ENCODE results near the gene PTCHD4.
A peak's percentile ranks its signal among the peaks of the same experiment; 100 is the strongest.

PTCHD4 gene

DNA sequence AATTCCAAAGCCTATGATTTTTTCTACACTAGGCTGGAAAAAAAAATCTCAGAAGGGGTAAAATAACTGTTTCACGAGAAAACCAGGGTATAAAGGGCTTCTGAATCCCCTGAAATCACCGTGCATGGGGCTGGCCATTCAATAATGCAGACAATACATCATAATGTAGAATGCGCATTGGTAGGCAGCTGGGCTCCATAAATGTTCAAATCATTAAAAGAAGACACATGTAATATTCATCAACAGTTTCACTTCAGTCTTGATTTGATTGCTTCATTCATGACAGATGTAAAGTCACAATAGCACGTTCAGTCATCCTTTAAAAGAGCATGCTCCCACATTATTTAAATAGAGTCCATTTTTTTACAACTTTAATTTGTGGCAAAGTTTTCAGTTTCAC lies 20.5 kb downstream of the PTCHD4 start:
- TF ChIP-seq, protein P1, sequence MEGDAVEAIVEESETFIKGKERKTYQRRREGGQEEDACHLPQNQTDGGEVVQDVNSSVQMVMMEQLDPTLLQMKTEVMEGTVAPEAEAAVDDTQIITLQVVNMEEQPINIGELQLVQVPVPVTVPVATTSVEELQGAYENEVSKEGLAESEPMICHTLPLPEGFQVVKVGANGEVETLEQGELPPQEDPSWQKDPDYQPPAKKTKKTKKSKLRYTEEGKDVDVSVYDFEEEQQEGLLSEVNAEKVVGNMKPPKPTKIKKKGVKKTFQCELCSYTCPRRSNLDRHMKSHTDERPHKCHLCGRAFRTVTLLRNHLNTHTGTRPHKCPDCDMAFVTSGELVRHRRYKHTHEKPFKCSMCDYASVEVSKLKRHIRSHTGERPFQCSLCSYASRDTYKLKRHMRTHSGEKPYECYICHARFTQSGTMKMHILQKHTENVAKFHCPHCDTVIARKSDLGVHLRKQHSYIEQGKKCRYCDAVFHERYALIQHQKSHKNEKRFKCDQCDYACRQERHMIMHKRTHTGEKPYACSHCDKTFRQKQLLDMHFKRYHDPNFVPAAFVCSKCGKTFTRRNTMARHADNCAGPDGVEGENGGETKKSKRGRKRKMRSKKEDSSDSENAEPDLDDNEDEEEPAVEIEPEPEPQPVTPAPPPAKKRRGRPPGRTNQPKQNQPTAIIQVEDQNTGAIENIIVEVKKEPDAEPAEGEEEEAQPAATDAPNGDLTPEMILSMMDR (IDR thresholded peaks at IDR 0.05; ENCODE audit: low read depth, low read length) = no peak
- no peak for DNase-seq

DNA sequence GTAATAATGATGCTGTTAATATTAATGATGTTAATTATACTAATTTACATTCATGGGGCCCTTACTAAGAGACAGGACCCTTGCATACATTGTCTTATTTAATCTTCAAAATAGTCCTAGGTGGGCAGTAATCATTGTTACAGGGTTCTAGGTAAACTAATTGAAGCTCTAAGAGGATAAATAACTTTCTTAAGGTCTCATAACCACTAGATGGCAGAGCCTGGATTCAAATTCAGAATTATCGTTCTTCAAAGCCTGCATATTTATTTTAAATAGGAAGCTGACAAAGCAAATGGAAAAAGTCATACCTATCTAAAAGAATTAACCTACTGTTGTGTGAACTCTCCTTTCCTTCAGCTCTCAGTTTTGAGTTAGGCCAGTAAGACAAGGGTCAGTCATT lies 23.5 kb downstream of the PTCHD4 start:
- H3K27ac ChIP-seq = no peak overlapping the region
- TF ChIP-seq, protein P1 (IDR thresholded peaks at IDR 0.05; ENCODE audit: low read depth, low read length) = 0 out of 2 replicates have a peak, but pooled peaks have one; percentile 19
- no peak overlapping the region for H3K4me3 ChIP-seq (ENCODE audit: low read depth, low read length)
- no peak for DNase-seq
- no peaks in the 10 kb centered on the region for H3K27me3 ChIP-seq (ENCODE audit: insufficient read depth, low read depth, severe bottlenecking)
- H3K36me3 ChIP-seq = peaks cover 12% of the 10 kb centered on the region; the same call in 1 of the 2 replicates
- no peaks in the 10 kb centered on the region for H3K9me3 ChIP-seq (ENCODE audit: severe bottlenecking)

More for the DNA sequence above, 20.5 kb downstream of the PTCHD4 start:
- Histone ChIP-seq H3K4me3 (ENCODE audit: low read depth, low read length) (no peak overlapping the region), H3K9me3 (ENCODE audit: severe bottlenecking) (no peaks in the 10 kb centered on the region), H3K27ac (no peak overlapping the region), H3K36me3 (peaks cover 23% of the 10 kb centered on the region), H3K27me3 (ENCODE audit: insufficient read depth, low read depth, severe bottlenecking) (no peaks in the 10 kb centered on the region)

DNA sequence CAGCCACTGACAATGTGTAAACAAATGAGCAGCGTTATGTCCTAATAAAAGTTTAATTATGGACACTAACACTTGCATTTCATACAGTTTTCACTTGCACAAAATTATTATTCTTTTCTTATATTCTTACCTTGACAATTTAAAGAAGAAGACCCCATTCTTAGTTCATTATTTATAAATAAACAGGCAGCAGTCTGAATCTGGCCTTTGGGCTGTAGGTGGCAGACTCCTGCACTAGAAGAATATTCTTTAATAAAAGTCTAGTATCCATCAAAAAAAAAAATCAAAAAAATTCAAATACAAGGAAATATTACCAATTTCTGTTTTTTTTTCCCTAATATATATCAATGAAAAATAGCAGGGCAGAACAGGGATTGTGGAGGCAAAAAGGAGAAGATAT lies 24.8 kb downstream of the PTCHD4 start:
- TF ChIP-seq, protein P1 (IDR thresholded peaks at IDR 0.05; ENCODE audit: low read depth, low read length) = no peak
- Histone ChIP-seq H3K4me3 (ENCODE audit: low read depth, low read length) (no peak overlapping the region), H3K27ac (no peak overlapping the region), H3K27me3 (ENCODE audit: insufficient read depth, low read depth, severe bottlenecking) (no peaks in the 10 kb centered on the region), H3K36me3 (peaks cover 12% of the 10 kb centered on the region; the same call in 1 of the 2 replicates), H3K9me3 (ENCODE audit: severe bottlenecking) (no peaks in the 10 kb centered on the region)
- no peak for DNase-seq

DNA sequence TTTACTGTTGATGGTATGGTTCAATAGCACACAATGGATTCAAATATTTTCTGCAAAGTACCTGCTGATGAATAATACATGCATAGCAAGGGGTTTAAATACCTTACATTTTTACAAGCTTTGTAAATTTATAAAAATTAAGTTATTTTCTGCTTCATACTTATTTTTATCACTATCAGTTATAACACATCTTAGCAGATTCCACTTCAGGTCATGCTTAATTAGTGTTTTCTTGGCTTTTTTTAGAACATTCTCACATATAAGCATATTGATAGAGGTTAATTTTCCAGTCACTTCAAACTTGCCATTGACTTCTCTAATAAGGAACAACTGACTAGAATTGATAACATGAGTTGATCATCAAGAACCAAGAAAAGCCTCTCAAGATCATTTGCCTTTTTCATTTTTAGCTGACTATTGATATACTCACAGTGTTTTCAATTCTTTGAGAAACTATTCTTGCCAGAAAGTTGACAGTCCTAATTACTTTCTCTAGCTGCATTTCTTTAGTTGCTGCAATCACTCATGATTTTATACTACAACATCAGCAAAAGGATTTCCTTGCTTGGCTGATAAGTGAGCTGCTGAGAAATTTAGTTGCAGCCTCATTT lies 25.8 kb downstream of the PTCHD4 start:
- no peaks in the 10 kb centered on the region for H3K9me3 ChIP-seq (ENCODE audit: severe bottlenecking)
- no peak for DNase-seq
- H3K27ac ChIP-seq = no peak overlapping the region
- TF ChIP-seq, protein P1 (IDR thresholded peaks at IDR 0.05; ENCODE audit: low read depth, low read length) = no peak
- no peak overlapping the region for H3K4me3 ChIP-seq (ENCODE audit: low read depth, low read length)
- H3K27me3 ChIP-seq (ENCODE audit: insufficient read depth, low read depth, severe bottlenecking) = no peaks in the 10 kb centered on the region
- H3K36me3 ChIP-seq = peaks cover 12% of the 10 kb centered on the region; the same call in 1 of the 2 replicates

DNA sequence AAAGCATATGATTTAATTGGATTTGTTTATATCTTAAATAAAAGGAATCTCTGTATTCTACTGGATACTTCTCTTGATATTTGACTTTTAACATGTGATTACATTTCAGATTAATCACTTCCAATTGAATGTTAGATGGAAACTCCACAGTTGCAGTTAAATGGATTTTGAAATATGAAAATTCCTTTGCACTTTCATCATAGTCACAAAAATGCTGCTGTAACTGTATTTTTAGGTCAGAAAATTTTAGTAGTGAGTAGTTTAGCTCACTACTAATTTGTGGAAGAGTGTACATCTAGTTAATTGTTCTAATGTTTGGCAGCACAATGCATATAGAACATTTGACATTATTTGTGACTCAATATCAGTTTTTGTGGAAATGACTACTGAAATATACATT lies 26.8 kb downstream of the PTCHD4 start:
- no peak overlapping the region for H3K4me3 ChIP-seq (ENCODE audit: low read depth, low read length)
- no peak overlapping the region for H3K27ac ChIP-seq
- TF ChIP-seq, protein P1 (IDR thresholded peaks at IDR 0.05; ENCODE audit: low read depth, low read length) = no peak
- no peak for DNase-seq
- H3K36me3 ChIP-seq = peaks cover 7% of the 10 kb centered on the region; the same call in 1 of the 2 replicates
- H3K9me3 ChIP-seq (ENCODE audit: severe bottlenecking) = no peaks in the 10 kb centered on the region
- no peaks in the 10 kb centered on the region for H3K27me3 ChIP-seq (ENCODE audit: insufficient read depth, low read depth, severe bottlenecking)

Measured in WERI-Rb-1 (cell line).